ENCODE measurements around the gene RSBN1L.

Gene RSBN1L

DNA sequence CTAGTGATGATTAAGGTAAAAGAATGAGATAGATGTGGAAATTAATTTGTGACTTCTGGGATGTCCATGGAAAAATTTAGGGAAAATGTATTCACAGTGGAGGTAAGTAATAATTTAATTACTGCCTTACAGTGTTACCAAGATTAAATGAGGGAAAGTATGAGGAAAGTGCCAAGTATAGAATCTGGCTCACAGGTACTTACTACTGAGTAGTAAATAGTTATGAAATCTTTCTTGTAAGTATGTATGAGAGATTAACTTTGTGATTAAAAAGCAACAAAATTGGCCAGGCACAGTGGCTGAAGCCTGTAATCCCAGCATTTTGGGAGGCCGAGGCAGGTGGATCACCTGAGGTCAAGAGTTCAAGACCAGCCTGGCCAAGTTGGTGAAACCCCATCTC is 42.1 kb downstream of the RSBN1L start:
- TF ChIP-seq POLR2A (IDR thresholded peaks at IDR 0.05; ENCODE audit: low read depth, low read length) (no peak), TAF1 (IDR thresholded peaks at IDR 0.05; ENCODE audit: borderline replicate concordance, low read depth, low read length) (no peak), POLR2AphosphoS5 (IDR thresholded peaks at IDR 0.05; ENCODE audit: low read depth, low read length) (no peak)
- FAIRE-seq (no peak), DNase-seq (ENCODE audit: insufficient read length) (no peak)

DNA sequence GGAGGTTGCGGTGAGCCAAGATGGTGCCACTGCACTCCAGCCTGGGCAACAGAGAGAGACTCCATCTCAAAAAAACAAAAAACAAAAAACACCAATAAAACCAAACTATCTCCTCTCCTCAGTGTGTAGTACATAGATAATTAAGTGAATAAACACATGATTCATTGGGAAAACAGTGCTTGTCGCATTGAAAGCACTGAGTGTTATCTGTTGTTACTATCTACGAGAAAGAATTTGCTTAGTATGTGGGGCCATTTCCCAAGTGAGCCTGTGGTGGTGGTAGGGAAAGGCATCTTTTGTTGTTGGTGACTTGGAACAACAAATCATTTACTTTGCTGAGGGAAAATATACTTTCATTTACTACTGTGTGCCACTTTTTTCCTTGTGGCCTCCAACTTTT is 42.6 kb downstream of the RSBN1L start:
- no peak for DNase-seq (ENCODE audit: insufficient read length)
- FAIRE-seq = no peak
- TF ChIP-seq POLR2AphosphoS5 (IDR thresholded peaks at IDR 0.05; ENCODE audit: low read depth, low read length) (no peak), TAF1 (IDR thresholded peaks at IDR 0.05; ENCODE audit: borderline replicate concordance, low read depth, low read length) (no peak), POLR2A (IDR thresholded peaks at IDR 0.05; ENCODE audit: low read depth, low read length) (no peak)

DNA sequence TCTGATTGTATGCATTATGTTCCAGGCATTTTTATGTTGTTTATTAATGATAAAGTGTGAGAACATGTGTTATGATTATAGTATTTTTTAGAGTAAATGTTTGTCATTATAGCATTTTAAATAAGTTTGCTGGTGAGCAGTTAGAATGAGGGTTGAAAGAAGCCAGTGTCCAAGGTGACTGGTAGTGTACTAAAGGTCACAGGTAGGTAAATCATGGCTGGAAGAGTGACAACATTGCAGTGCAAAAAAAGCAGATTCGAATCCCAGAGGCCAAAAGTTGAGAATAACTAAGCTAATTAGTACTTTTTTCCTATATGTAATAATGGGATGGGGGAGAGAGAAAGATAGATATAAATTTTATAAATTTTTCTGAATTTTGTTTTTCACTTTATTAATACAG is 44.0 kb downstream of the RSBN1L start:
- TF ChIP-seq POLR2A (IDR thresholded peaks at IDR 0.05; ENCODE audit: low read depth, low read length) = no peak
- TF ChIP-seq TAF1 (IDR thresholded peaks at IDR 0.05; ENCODE audit: borderline replicate concordance, low read depth, low read length) = no peak
- TF ChIP-seq POLR2AphosphoS5 (IDR thresholded peaks at IDR 0.05; ENCODE audit: low read depth, low read length) = no peak
- DNase-seq (ENCODE audit: insufficient read length) (no peak), FAIRE-seq (no peak)

DNA sequence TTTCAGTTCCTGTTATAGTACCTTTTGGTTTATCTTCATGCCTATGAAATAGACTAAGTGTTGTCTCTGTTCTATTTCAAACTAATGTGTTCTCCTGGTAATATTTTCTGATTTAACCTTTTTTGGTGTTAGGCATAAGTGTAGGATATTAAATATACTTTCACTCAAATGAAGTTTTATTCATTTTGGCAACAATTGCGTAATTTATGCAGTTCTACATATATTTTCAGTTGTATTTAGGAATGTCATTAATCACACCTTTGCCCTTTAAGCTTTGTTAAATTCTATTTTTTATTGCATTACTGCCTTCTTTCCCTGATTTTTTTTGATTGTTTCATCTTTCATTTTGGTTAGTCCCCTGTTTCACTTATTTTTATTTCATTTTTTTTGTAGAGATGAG is 47.3 kb downstream of the RSBN1L start:
- no peak for TF ChIP-seq POLR2A (IDR thresholded peaks at IDR 0.05; ENCODE audit: low read depth, low read length)
- no peak for TF ChIP-seq POLR2AphosphoS5 (IDR thresholded peaks at IDR 0.05; ENCODE audit: low read depth, low read length)
- TF ChIP-seq TAF1 (IDR thresholded peaks at IDR 0.05; ENCODE audit: borderline replicate concordance, low read depth, low read length) = no peak
- FAIRE-seq (no peak), DNase-seq (ENCODE audit: insufficient read length) (no peak)

DNA sequence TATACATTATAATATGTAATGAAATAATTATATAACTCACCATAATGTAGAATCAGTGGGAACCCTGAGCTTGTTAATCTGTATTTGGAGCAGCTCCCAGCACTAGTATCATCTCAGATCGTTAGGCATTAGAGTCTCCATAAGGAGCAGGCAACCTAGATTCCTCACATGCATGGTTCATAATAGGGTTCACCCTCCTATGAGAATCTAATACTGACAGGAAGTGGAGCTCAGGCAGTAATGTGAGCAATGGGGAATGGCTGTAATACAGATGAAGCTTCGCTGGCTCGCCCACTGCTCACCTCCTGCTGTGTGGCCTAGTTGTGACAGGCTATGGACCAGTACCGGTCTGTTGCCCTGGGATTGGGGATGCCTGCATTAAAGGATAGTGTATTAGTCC is 49.5 kb downstream of the RSBN1L start:
- DNase-seq (ENCODE audit: insufficient read length) (no peak), FAIRE-seq (no peak)
- TF ChIP-seq POLR2A (IDR thresholded peaks at IDR 0.05; ENCODE audit: low read depth, low read length) (no peak), POLR2AphosphoS5 (IDR thresholded peaks at IDR 0.05; ENCODE audit: low read depth, low read length) (no peak), TAF1 (IDR thresholded peaks at IDR 0.05; ENCODE audit: borderline replicate concordance, low read depth, low read length) (no peak)

DNA sequence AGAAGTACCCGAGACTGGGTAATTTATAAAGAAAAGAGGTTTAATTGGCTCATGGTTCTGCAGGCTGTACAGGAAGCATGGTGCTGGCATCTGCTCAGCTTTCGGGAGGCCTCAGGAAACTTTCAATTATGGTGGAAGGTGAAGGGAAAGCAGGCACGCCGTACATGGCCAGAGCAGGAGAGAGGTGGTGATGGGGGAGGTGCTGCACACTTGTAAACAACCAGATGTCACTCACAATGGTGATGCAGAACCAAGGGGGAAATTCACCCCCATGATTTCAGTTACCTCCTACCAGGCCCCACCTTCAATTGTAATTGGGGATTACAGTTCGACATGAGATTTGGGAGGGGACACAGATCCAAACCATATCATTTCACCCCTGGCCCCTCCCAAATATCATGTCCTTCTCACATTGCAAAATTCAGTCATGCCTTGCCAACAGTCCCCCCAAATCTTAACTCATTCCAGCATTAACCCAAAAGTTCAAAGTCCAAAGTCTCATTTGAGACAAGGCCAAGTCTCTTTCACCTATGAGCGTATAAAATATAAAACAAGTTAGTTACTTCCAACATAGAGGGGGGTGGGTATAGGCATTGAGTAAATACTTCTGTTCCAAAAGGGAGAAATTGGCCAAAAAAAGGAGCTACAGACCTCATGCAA is 50.0 kb downstream of the RSBN1L start:
- FAIRE-seq = no peak
- TF ChIP-seq POLR2AphosphoS5 (IDR thresholded peaks at IDR 0.05; ENCODE audit: low read depth, low read length) (no peak), POLR2A (IDR thresholded peaks at IDR 0.05; ENCODE audit: low read depth, low read length) (no peak), TAF1 (IDR thresholded peaks at IDR 0.05; ENCODE audit: borderline replicate concordance, low read depth, low read length) (no peak)

DNA sequence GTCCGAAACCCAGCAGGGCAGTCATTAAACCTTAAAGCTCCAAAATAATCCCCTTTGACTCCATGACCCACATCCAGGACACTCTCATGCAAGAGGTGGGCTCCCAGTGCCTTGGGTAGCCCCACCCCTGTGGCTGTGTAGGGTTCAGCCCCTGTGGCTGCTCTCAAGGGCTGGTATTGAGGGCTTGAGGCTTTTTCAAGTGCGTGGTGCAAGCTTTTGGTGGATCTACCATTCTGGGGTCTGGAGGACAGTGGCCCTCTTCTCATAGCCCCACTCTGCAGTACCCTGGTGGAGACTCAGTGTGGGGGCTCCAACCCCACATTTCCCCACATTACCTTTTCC is 50.5 kb downstream of the RSBN1L start:
- no peak for FAIRE-seq

More for the DNA sequence above, 50.0 kb downstream of the RSBN1L start:
- DNase-seq (ENCODE audit: insufficient read length) = no peak

DNA sequence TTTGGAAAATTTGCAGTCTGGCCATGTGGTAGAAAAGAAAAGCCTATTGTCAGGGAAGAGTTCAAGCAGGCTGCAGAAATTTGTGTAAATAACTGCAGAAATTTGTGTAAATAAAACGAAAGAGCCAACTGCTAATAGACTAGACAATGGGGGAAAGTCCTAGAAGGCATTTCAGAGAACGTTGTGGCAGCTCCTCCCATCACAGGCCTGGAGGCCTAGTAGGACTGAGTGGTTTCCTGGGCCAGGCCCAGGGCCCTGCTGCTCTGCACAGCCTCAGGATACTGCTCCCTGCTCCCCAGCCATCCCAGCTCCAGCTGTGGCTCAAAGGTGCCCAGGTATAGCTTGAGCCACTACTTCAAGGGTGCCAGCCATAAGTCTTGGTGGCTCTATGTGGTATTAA is 50.9 kb downstream of the RSBN1L start:
- TF ChIP-seq TAF1 (IDR thresholded peaks at IDR 0.05; ENCODE audit: borderline replicate concordance, low read depth, low read length) (no peak), POLR2AphosphoS5 (IDR thresholded peaks at IDR 0.05; ENCODE audit: low read depth, low read length) (no peak), POLR2A (IDR thresholded peaks at IDR 0.05; ENCODE audit: low read depth, low read length) (no peak)
- FAIRE-seq (no peak), DNase-seq (ENCODE audit: insufficient read length) (no peak)

More for the DNA sequence above, 50.5 kb downstream of the RSBN1L start:
- TF ChIP-seq TAF1 (IDR thresholded peaks at IDR 0.05; ENCODE audit: borderline replicate concordance, low read depth, low read length) = no peak
- TF ChIP-seq POLR2A (IDR thresholded peaks at IDR 0.05; ENCODE audit: low read depth, low read length) = no peak
- no peak for TF ChIP-seq POLR2AphosphoS5 (IDR thresholded peaks at IDR 0.05; ENCODE audit: low read depth, low read length)
- DNase-seq (ENCODE audit: insufficient read length) = no peak

DNA sequence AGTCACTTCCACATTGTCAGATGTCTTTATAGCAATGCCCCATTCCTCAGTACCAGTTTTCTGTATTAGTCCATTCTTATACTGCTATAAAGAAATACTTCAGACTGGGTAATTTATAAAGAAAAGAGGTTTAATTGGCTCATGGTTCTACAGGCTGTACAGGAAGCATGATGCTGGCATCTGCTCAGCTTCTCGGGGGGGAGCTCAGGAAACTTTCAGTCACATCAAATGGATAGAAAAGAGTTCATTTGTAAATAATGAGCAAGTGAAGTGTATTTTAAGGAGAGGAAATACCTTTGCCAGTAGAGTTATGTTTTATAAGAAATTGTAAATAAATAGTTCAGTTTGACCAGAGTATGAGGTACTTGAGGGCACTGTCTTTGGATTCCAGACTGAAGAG is 51.5 kb downstream of the RSBN1L start:
- TF ChIP-seq POLR2AphosphoS5 (IDR thresholded peaks at IDR 0.05; ENCODE audit: low read depth, low read length) (no peak), TAF1 (IDR thresholded peaks at IDR 0.05; ENCODE audit: borderline replicate concordance, low read depth, low read length) (no peak), POLR2A (IDR thresholded peaks at IDR 0.05; ENCODE audit: low read depth, low read length) (no peak)
- FAIRE-seq (no peak), DNase-seq (ENCODE audit: insufficient read length) (no peak)

DNA sequence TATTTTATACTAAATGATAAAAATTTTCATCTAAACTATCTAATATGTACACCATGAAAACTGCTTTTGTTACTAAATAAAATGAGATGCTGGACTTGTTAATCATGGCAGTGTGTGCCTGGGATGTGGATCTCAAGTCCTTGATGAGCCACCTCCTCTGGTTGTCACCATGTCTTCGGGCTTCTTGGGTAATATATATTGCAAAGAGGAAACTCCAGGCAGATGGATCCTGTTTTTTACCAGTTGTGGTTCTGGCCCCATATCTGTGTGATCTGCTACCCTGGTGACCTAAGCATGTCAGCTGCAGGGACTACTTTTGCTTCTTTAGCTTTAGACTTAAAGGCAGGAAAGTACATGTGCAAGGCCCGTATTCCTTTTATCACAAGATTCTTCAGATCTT is 55.8 kb downstream of the RSBN1L start:
- FAIRE-seq (no peak), DNase-seq (ENCODE audit: insufficient read length) (no peak)
- TF ChIP-seq TAF1 (IDR thresholded peaks at IDR 0.05; ENCODE audit: borderline replicate concordance, low read depth, low read length) (no peak), POLR2A (IDR thresholded peaks at IDR 0.05; ENCODE audit: low read depth, low read length) (no peak), POLR2AphosphoS5 (IDR thresholded peaks at IDR 0.05; ENCODE audit: low read depth, low read length) (no peak)

DNA sequence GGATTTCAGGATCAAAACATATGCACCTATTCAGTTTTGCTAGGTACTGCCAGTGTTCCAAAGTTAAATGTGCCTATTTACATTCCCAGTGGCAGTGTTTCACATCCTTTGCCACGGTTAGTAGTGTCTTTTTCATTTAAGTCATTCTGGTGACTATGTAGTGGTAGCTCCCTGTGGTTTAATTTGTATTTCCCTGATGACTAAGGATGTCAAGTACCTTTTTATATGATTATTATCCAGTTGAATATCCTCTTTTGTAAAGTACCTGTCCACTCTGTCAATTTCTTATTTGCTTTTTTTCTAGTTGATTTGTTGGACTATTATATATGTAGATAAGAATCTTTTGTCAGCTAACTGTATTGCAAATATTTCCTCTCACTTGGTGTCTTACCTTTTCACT is 56.9 kb downstream of the RSBN1L start:
- TF ChIP-seq POLR2AphosphoS5 (IDR thresholded peaks at IDR 0.05; ENCODE audit: low read depth, low read length) (no peak), TAF1 (IDR thresholded peaks at IDR 0.05; ENCODE audit: borderline replicate concordance, low read depth, low read length) (no peak), POLR2A (IDR thresholded peaks at IDR 0.05; ENCODE audit: low read depth, low read length) (no peak)
- no peak for FAIRE-seq
- DNase-seq (ENCODE audit: insufficient read length) = no peak

DNA sequence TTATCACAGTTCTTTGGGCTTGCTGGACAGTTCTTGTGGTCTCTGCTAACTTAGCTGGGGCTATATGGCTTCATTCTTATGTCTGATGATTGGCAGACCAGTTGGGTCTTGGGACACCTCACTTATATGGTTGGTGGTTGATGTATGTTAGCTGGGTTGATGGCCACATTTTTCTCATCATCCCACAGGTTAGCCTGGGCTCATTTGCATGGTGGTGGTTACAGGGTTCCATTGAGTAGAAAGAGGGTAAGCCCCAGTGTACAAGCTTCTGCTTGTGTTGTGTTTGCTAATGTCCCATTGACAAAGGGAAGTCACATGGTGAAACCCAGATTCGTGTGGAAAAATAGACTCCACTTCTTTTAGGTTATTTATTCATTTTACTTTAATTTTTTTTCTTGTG is 61.3 kb downstream of the RSBN1L start:
- TF ChIP-seq TAF1 (IDR thresholded peaks at IDR 0.05; ENCODE audit: borderline replicate concordance, low read depth, low read length) (no peak), POLR2A (IDR thresholded peaks at IDR 0.05; ENCODE audit: low read depth, low read length) (no peak), POLR2AphosphoS5 (IDR thresholded peaks at IDR 0.05; ENCODE audit: low read depth, low read length) (no peak)
- DNase-seq (ENCODE audit: insufficient read length) (no peak), FAIRE-seq (peak; percentile 64)

Data from GM12892 (cell line).